ENCODE results near the gene SNCAIP. TPM values are rescaled to one million over a fixed set of nuclear protein-coding genes. Genes with fewer than 3 reads are reported as not detected.

SNCAIP gene
- total and polyA plus RNA-seq, 7 donors: 0.18 to 0.87 (median 0.38) TPM

DNA sequence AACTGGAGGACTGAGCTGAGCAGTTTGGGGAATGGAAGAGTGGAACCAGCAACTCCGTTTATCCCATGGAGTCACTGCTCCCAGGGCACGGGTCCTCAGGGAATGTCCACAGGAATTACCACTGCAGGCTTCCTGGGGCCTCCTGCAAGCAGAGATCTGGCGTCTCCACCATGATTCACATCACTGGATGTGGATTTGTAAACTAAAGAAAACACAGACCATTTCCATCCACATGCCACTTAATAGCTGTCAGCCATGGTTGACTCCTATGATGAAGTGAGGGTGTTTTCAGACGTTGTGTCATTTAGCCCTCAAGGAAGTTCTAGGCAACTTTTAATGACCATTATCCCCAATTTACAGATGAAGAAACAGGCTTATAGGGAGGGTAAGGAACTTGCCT is 30.2 kb downstream of the SNCAIP start:
- DNase-seq (no peak), ATAC-seq (no peak)
- intact Hi-C loops (cut with DNase I): no loop called here
- Histone ChIP-seq H3K4me3 (no peak overlapping the region), H3K4me1 (no peaks in the 10 kb centered on the region), H3K36me3 (ENCODE audit: insufficient read depth in 1 of 2, low read depth in 1 of 2) (no peaks in the 10 kb centered on the region), H3K27ac (no peak overlapping the region), H3K9me3 (no peaks in the 10 kb centered on the region), H3K27me3 (ENCODE audit: insufficient read depth in 3 of 3, low read length in 2 of 3) (no peaks in the 10 kb centered on the region)
- 81 to 90% (median 83%) methylated on average over 4 of the region's 4 CpGs for WGBS, 3 donors
- TF ChIP-seq, protein P1, sequence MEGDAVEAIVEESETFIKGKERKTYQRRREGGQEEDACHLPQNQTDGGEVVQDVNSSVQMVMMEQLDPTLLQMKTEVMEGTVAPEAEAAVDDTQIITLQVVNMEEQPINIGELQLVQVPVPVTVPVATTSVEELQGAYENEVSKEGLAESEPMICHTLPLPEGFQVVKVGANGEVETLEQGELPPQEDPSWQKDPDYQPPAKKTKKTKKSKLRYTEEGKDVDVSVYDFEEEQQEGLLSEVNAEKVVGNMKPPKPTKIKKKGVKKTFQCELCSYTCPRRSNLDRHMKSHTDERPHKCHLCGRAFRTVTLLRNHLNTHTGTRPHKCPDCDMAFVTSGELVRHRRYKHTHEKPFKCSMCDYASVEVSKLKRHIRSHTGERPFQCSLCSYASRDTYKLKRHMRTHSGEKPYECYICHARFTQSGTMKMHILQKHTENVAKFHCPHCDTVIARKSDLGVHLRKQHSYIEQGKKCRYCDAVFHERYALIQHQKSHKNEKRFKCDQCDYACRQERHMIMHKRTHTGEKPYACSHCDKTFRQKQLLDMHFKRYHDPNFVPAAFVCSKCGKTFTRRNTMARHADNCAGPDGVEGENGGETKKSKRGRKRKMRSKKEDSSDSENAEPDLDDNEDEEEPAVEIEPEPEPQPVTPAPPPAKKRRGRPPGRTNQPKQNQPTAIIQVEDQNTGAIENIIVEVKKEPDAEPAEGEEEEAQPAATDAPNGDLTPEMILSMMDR (IDR thresholded peaks at IDR 0.05): no peak

DNA sequence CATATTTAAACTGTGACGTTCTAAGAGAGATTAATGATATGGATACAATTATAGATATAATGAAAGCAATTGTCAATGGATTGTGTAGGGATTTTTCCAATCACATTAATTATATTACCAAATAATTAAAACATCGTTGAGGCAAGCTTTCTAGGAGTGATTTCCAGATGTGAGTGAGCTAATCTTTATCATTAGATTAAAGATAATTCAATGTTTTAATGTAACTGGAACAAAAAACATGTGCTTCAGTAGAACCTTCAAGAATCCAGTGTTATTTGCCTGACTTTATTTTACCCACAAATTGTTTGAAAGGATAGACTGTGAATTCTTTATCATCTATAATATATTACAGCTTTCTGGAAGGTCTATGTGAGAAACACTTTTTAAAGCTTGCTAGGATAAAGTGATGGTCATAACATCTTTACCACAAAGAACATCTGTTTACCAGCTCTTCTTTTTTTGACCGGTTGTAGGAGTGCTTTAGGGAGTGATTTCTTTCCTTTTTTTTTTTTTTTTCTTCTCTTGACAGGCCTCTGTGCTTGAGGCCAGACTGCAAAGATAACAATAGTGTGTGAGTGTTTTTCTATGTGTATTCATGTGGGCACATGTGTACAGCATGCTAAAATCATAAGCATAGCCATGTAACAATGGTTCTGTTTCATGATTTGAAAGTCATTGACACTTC is 35.0 kb downstream of the SNCAIP start:
- intact Hi-C loops (cut with DNase I): no loop called here
- Histone ChIP-seq H3K36me3 (ENCODE audit: insufficient read depth in 1 of 2, low read depth in 1 of 2) (no peaks in the 10 kb centered on the region), H3K9me3 (no peaks in the 10 kb centered on the region), H3K4me3 (no peak overlapping the region), H3K27ac (no peak overlapping the region), H3K4me1 (no peaks in the 10 kb centered on the region), H3K27me3 (ENCODE audit: insufficient read depth in 3 of 3, low read length in 2 of 3) (no peaks in the 10 kb centered on the region)
- no peak for ATAC-seq
- no peak for DNase-seq
- TF ChIP-seq, protein P1 (IDR thresholded peaks at IDR 0.05): no peak
- 66 to 72% (median 67%) methylated on average over 3 of the region's 3 CpGs for WGBS, 3 donors

GRCh38 chr5:122350496-122350895 is 38.5 kb downstream of the SNCAIP start:
- H3K27me3 ChIP-seq (ENCODE audit: insufficient read depth in 3 of 3, low read length in 2 of 3): no peaks in the 10 kb centered on the region
- TF ChIP-seq, protein P1 (IDR thresholded peaks at IDR 0.05): no peak
- H3K27ac ChIP-seq: no peak overlapping the region
- H3K4me1 ChIP-seq: no peaks in the 10 kb centered on the region
- no peak for DNase-seq
- no peaks in the 10 kb centered on the region for H3K9me3 ChIP-seq
- no peak for ATAC-seq
- no peak overlapping the region for H3K4me3 ChIP-seq
- intact Hi-C loops (cut with DNase I): no loop called here
- no peaks in the 10 kb centered on the region for H3K36me3 ChIP-seq (ENCODE audit: insufficient read depth in 1 of 2, low read depth in 1 of 2)
- 69 to 76% (median 72%) methylated on average over 3 of the region's 3 CpGs for WGBS, 3 donors

- no peak overlapping the region for H3K27ac ChIP-seq
- H3K9me3 ChIP-seq: no peaks in the 10 kb centered on the region
- H3K4me1 ChIP-seq: no peaks in the 10 kb centered on the region
- H3K27me3 ChIP-seq (ENCODE audit: insufficient read depth in 3 of 3, low read length in 2 of 3): no peaks in the 10 kb centered on the region
- DNase-seq (no peak), ATAC-seq (no peak)
- no peaks in the 10 kb centered on the region for H3K36me3 ChIP-seq (ENCODE audit: insufficient read depth in 1 of 2, low read depth in 1 of 2)
- TF ChIP-seq, protein P1 (IDR thresholded peaks at IDR 0.05): no peak
- H3K4me3 ChIP-seq: no peak overlapping the region
- intact Hi-C loops (cut with DNase I): no loop called here
- WGBS, 3 donors: 85 to 87% (median 87%) methylated on average over 4 of the region's 4 CpGs
These were observed 39.5 kb downstream of the SNCAIP start for GRCh38 chr5:122351416-122352157.
